ENCODE data around the gene PLAC1. TPM values are rescaled to one million over a fixed set of nuclear protein-coding genes. Genes with fewer than 3 reads are reported as not detected.

PLAC1 gene
- total RNA-seq, 1 experiment from 2014 or later, result not detected

DNA sequence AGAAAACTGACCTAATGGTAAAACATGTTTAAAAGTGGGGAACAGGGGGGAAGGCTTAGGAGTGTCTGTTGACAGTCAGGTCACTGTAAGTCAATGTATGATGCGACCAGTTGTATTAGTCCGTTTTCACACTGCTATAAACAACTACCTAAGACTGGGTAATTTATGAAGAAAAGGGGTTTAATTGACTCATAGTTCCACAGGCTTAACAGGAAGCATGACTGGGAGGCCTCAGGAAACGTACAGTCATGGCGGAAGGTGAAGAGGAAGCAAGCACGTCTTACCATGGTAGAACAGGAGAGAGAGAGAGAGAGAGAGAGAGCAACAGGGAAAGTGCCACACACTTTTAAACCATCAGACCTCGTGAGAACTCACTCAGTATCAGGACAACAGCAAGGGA is 13.0 kb upstream of the PLAC1 start (continued):
- TF ChIP-seq, protein P1, sequence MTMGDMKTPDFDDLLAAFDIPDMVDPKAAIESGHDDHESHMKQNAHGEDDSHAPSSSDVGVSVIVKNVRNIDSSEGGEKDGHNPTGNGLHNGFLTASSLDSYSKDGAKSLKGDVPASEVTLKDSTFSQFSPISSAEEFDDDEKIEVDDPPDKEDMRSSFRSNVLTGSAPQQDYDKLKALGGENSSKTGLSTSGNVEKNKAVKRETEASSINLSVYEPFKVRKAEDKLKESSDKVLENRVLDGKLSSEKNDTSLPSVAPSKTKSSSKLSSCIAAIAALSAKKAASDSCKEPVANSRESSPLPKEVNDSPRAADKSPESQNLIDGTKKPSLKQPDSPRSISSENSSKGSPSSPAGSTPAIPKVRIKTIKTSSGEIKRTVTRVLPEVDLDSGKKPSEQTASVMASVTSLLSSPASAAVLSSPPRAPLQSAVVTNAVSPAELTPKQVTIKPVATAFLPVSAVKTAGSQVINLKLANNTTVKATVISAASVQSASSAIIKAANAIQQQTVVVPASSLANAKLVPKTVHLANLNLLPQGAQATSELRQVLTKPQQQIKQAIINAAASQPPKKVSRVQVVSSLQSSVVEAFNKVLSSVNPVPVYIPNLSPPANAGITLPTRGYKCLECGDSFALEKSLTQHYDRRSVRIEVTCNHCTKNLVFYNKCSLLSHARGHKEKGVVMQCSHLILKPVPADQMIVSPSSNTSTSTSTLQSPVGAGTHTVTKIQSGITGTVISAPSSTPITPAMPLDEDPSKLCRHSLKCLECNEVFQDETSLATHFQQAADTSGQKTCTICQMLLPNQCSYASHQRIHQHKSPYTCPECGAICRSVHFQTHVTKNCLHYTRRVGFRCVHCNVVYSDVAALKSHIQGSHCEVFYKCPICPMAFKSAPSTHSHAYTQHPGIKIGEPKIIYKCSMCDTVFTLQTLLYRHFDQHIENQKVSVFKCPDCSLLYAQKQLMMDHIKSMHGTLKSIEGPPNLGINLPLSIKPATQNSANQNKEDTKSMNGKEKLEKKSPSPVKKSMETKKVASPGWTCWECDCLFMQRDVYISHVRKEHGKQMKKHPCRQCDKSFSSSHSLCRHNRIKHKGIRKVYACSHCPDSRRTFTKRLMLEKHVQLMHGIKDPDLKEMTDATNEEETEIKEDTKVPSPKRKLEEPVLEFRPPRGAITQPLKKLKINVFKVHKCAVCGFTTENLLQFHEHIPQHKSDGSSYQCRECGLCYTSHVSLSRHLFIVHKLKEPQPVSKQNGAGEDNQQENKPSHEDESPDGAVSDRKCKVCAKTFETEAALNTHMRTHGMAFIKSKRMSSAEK (CRISPR knock-in tag; IDR thresholded peaks at IDR 0.05; ENCODE audit: borderline replicate concordance), result no peak
- TF ChIP-seq ESRRA (CRISPR knock-in tag; IDR thresholded peaks at IDR 0.05; ENCODE audit: borderline replicate concordance), result no peak
- no peak for TF ChIP-seq NR1H2 (CRISPR knock-in tag; IDR thresholded peaks at IDR 0.05)
- no peak for TF ChIP-seq ZSCAN18 (CRISPR knock-in tag; IDR thresholded peaks at IDR 0.05)
- TF ChIP-seq HMGXB4 (CRISPR knock-in tag; IDR thresholded peaks at IDR 0.05), result no peak
- no peak for TF ChIP-seq IRF2 (CRISPR knock-in tag; IDR thresholded peaks at IDR 0.05; ENCODE audit: borderline replicate concordance, low read depth)
- no peak for TF ChIP-seq ETV6 (CRISPR knock-in tag; IDR thresholded peaks at IDR 0.05)

DNA sequence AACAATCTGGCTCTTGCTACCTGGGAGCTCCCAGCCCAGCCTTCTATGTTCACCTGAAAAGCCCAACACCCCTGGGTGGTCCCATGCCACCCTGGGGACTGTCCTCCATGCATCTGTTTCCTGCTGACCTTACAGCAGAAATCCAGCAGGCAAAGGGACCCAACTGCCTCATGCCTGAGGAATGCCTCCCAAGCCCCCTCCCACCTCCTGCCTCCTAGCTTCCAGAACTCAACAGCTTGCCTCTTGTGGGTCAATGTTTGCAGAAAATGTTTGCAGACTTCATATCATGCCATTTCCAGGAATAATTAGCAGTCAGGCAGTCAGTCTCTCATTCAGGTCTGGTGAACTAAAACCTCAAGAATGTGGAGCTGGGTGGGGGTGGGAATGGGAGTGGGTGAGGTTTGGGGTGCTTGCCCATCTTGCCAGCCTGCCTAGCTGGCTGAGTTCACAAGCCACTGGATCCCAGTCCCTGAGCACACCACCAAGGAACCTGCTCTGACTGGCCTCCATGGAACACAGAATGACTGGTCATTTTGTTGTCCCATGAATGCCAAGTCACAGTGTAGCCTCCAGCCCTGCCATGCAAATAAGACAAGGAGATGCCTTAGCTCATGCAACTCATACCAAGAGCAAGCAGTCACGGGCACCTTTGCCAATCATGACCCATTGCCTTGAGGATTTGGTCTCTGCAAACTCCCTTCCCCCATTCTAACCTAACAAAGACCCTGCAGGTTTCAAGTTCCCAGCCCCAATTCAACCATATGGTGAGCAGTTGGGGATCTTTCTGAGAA is 12.1 kb upstream of the PLAC1 start:
- Mint-ChIP-seq H3K4me3 (no peak overlapping the region), H3K27me3 (ENCODE audit: low read depth) (peaks cover 2% of the 10 kb centered on the region; the same call in 1 of the 2 replicates), H3K36me3 (no peaks in the 10 kb centered on the region), H3K4me1 (peaks cover 13% of the 10 kb centered on the region; the same call in 1 of the 2 replicates), H3K27ac (no peak overlapping the region), H3K9me3 (peaks cover 6% of the 10 kb centered on the region; the same call in 1 of the 2 replicates)
- ChIA-PET POLR2A (no interaction called here), CTCF (interaction anchor here (1.0 kb wide), 1 partner anchor 112 kb away, joined by 3 read pairs; no protein-coding TSS in a partner anchor)
- ATAC-seq, result no peak
- DNase-seq (ENCODE audit: low spot score), result no peak
- TF ChIP-seq NFATC4 (CRISPR knock-in tag; IDR thresholded peaks at IDR 0.05) (no peak), ZNF121 (CRISPR knock-in tag; IDR thresholded peaks at IDR 0.05) (no peak), USF2 (CRISPR knock-in tag; IDR thresholded peaks at IDR 0.05) (no peak), SP1 (CRISPR knock-in tag; conservative IDR thresholded peaks at IDR 0.05) (no peak), NFYB (CRISPR knock-in tag; conservative IDR thresholded peaks at IDR 0.05; ENCODE audit: low read depth) (no peak), TEAD4 (CRISPR knock-in tag; IDR thresholded peaks at IDR 0.05) (no peak), NR1H2 (CRISPR knock-in tag; IDR thresholded peaks at IDR 0.05) (no peak), ZNF281 (CRISPR knock-in tag; IDR thresholded peaks at IDR 0.05) (no peak), CREB1 (CRISPR knock-in tag; IDR thresholded peaks at IDR 0.05) (no peak), MYBL2 (CRISPR knock-in tag; IDR thresholded peaks at IDR 0.05) (no peak), TCF7 (CRISPR knock-in tag; IDR thresholded peaks at IDR 0.05; ENCODE audit: low read depth) (no peak)
- TF ChIP-seq, protein P2, sequence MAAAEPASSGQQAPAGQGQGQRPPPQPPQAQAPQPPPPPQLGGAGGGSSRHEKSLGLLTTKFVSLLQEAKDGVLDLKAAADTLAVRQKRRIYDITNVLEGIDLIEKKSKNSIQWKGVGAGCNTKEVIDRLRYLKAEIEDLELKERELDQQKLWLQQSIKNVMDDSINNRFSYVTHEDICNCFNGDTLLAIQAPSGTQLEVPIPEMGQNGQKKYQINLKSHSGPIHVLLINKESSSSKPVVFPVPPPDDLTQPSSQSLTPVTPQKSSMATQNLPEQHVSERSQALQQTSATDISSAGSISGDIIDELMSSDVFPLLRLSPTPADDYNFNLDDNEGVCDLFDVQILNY (CRISPR knock-in tag; IDR thresholded peaks at IDR 0.05), result no peak
- TF ChIP-seq, protein P1 (CRISPR knock-in tag; IDR thresholded peaks at IDR 0.05; ENCODE audit: borderline replicate concordance), result no peak

Data from WTC11 (cell line).